ENCODE data around the gene SGMS1.

The SGMS1 gene

DNA sequence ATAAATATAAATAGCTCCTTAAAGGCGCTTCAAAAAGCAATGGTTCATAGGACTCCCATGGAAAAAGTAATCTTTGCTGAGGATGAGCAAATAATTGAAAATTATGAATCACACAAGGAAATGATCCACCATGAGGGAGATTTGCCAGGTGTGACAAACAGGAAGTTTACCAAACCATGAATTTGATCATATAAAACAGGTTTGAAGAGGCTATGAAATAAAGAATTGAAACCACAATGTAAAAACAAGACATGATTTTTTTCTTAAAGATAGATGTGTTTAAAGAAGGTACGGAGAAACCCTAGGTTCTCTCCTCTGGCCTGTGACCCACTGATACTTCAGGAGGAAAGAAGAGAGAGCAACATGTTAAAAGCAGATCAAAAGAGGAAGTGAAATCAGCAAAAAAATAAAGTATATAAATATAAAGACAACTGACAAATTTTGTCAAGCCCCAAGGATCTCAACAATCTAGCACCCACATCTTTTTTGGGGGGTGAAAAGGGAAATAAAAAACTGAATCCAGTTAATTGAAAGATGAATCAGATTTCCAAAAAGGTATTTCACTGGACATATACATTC lies 261.1 kb downstream of the SGMS1 start:
- Histone ChIP-seq H3K79me2 (ENCODE audit: low read length) (no peaks in the 10 kb centered on the region), H3K36me3 (replicated peaks; ENCODE audit: low read depth, low read length) (no peaks in the 10 kb centered on the region), H3K4me3 (ENCODE audit: low read length) (no peak overlapping the region), H3K4me1 (ENCODE audit: low read length) (peaks cover 13% of the 10 kb centered on the region), H2AFZ (ENCODE audit: low read depth, low read length) (no peak overlapping the region), H3K27ac (ENCODE audit: low read length) (no peak overlapping the region), H3K4me2 (ENCODE audit: low read length) (peak overlapping the region; percentile 13; the same call in 1 of the 2 replicates), H3K9ac (ENCODE audit: low read length) (no peak overlapping the region), H4K20me1 (ENCODE audit: insufficient read depth, low read length) (no peaks in the 10 kb centered on the region), H3K27me3 (ENCODE audit: low read depth, low read length) (no peaks in the 10 kb centered on the region), H3K9me3 (ENCODE audit: insufficient read depth, low read length) (peaks cover 8% of the 10 kb centered on the region; the same call in 1 of the 2 replicates)
- TF ChIP-seq EZH2phosphoT487 (IDR thresholded peaks at IDR 0.05; ENCODE audit: low read depth), result no peak

- no peak overlapping the region for H2AFZ ChIP-seq (ENCODE audit: low read depth, low read length)
- H3K27me3 ChIP-seq (ENCODE audit: low read depth, low read length), result no peaks in the 10 kb centered on the region
- H3K9ac ChIP-seq (ENCODE audit: low read length), result no peak overlapping the region
- TF ChIP-seq, protein P1, sequence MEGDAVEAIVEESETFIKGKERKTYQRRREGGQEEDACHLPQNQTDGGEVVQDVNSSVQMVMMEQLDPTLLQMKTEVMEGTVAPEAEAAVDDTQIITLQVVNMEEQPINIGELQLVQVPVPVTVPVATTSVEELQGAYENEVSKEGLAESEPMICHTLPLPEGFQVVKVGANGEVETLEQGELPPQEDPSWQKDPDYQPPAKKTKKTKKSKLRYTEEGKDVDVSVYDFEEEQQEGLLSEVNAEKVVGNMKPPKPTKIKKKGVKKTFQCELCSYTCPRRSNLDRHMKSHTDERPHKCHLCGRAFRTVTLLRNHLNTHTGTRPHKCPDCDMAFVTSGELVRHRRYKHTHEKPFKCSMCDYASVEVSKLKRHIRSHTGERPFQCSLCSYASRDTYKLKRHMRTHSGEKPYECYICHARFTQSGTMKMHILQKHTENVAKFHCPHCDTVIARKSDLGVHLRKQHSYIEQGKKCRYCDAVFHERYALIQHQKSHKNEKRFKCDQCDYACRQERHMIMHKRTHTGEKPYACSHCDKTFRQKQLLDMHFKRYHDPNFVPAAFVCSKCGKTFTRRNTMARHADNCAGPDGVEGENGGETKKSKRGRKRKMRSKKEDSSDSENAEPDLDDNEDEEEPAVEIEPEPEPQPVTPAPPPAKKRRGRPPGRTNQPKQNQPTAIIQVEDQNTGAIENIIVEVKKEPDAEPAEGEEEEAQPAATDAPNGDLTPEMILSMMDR (IDR thresholded peaks at IDR 0.05; ENCODE audit: low read depth, low read length), result no peak
- no peak for TF ChIP-seq EZH2phosphoT487 (IDR thresholded peaks at IDR 0.05; ENCODE audit: low read depth)
- peaks cover 8% of the 10 kb centered on the region; the same call in 1 of the 2 replicates for H3K9me3 ChIP-seq (ENCODE audit: insufficient read depth, low read length)
- H3K4me1 ChIP-seq (ENCODE audit: low read length), result peaks cover 13% of the 10 kb centered on the region
- no peaks in the 10 kb centered on the region for H3K36me3 ChIP-seq (replicated peaks; ENCODE audit: low read depth, low read length)
- no peaks in the 10 kb centered on the region for H3K79me2 ChIP-seq (ENCODE audit: low read length)
- no peaks in the 10 kb centered on the region for H4K20me1 ChIP-seq (ENCODE audit: insufficient read depth, low read length)
- H3K4me2 ChIP-seq (ENCODE audit: low read length), result no peak overlapping the region; the same call in 1 of the 2 replicates
- H3K4me3 ChIP-seq (ENCODE audit: low read length), result no peak overlapping the region
- no peak overlapping the region for H3K27ac ChIP-seq (ENCODE audit: low read length)
Observed at GRCh38 chr10:50361946-50362345, 261.8 kb downstream of the SGMS1 start.

DNA sequence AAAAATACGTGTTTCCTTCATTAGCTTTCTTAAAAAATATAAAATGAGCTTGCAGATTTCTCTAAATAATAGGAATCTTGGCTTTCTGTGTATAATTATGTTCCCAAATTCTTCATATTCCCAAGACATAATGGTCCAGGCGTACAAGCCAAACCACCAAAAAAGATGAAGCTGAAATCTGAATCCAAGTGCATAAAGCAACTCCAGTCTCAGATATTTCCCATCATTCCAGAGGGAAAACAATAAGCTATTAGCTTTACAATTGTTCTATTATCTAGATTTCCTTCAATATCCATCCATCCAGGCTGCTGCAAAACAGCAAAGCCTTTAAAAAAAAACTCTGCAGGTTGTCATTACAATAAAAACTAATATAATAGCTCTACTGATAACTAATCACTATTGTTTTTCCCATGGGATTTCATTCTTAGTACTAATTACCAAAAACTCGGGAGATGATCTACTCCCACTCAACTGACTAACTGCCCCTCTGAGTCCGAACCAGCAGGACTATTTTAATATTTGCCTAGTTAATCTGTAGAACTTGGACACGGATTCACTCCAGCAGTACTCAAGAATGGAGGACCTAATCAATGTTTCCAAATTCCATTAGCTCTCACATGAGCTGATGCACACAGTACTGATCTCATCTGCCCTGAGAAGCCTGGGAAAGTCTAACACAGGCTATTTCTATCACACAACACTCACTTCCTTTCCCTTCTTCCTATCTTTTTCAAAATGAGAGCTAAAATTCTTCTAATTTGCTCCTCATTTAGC lies 263.5 kb downstream of the SGMS1 start:
- Histone ChIP-seq H4K20me1 (ENCODE audit: insufficient read depth, low read length) (no peaks in the 10 kb centered on the region), H3K4me1 (ENCODE audit: low read length) (peaks cover 13% of the 10 kb centered on the region), H3K27ac (ENCODE audit: low read length) (no peak overlapping the region), H3K9me3 (ENCODE audit: insufficient read depth, low read length) (peaks cover 8% of the 10 kb centered on the region; the same call in 1 of the 2 replicates), H2AFZ (ENCODE audit: low read depth, low read length) (no peak overlapping the region), H3K4me2 (ENCODE audit: low read length) (no peak overlapping the region), H3K27me3 (ENCODE audit: low read depth, low read length) (no peaks in the 10 kb centered on the region), H3K9ac (ENCODE audit: low read length) (no peak overlapping the region), H3K4me3 (ENCODE audit: low read length) (no peak overlapping the region), H3K36me3 (replicated peaks; ENCODE audit: low read depth, low read length) (no peaks in the 10 kb centered on the region), H3K79me2 (ENCODE audit: low read length) (no peaks in the 10 kb centered on the region)
- no peak for TF ChIP-seq EZH2phosphoT487 (IDR thresholded peaks at IDR 0.05; ENCODE audit: low read depth)
- TF ChIP-seq, protein P1 (IDR thresholded peaks at IDR 0.05; ENCODE audit: low read depth, low read length), result no peak

DNA sequence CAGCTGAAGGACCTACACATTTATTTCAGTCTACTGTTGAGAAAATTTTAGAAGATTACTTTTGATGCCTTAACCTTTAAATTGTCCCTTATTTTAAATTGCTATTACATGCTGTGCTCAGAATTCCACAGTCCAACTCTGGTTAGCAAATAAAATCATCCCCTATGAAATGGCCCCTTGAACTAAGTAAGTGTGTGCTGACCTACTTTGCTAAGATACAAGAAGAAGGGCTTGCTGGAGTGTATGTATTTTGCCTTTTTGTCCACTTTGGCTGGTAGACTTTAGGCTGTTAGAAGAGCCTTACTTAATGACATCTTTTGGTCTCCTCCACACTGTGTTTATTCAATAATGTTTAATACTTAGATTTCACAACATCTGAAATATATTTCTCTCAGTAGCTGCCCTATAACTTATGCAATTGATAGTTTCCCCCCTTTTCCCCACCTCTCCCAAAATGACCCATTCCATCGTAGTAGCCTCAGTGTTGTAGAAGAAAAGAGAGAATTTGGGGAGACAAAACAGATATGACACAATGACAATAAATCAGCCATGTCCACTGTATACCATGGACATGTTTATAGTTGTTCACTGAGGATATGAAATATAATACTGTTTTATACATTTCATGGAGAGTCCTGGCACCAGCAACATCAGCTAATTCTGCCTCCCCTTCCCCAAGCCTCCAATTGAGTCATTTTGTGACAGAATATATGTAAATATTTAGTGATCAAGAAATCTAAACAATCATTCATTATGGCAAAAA lies 264.6 kb downstream of the SGMS1 start:
- no peak overlapping the region for H2AFZ ChIP-seq (ENCODE audit: low read depth, low read length)
- no peak overlapping the region for H3K4me2 ChIP-seq (ENCODE audit: low read length)
- peaks cover 8% of the 10 kb centered on the region; the same call in 1 of the 2 replicates for H3K9me3 ChIP-seq (ENCODE audit: insufficient read depth, low read length)
- no peak overlapping the region for H3K9ac ChIP-seq (ENCODE audit: low read length)
- no peaks in the 10 kb centered on the region for H3K27me3 ChIP-seq (ENCODE audit: low read depth, low read length)
- no peaks in the 10 kb centered on the region for H3K36me3 ChIP-seq (replicated peaks; ENCODE audit: low read depth, low read length)
- no peaks in the 10 kb centered on the region for H4K20me1 ChIP-seq (ENCODE audit: insufficient read depth, low read length)
- no peak for TF ChIP-seq EZH2phosphoT487 (IDR thresholded peaks at IDR 0.05; ENCODE audit: low read depth)
- TF ChIP-seq, protein P1 (IDR thresholded peaks at IDR 0.05; ENCODE audit: low read depth, low read length), result no peak
- H3K4me3 ChIP-seq (ENCODE audit: low read length), result no peak overlapping the region
- H3K79me2 ChIP-seq (ENCODE audit: low read length), result no peaks in the 10 kb centered on the region
- no peak overlapping the region for H3K27ac ChIP-seq (ENCODE audit: low read length)
- H3K4me1 ChIP-seq (ENCODE audit: low read length), result peaks cover 13% of the 10 kb centered on the region
